MM.1S (cell line): Measurements from ENCODE around the gene TOX2.

ENCODE experiments used
- CTCF ChIP-seq: fragments of 300-600 bp; sonication (generic); IDR thresholded peaks from 2 replicates; pipeline ENCODE4 v1.5.1; 2016; ENCODE audit warnings: antibody characterized with exemption, low read length, mixed read lengths
- EZH2 ChIP-seq: fragments of 300-600 bp; sonication (generic); optimal IDR thresholded peaks from 2 replicates; pipeline ENCODE3; 2017; ENCODE audit warnings: low read depth, mild to moderate bottlenecking, antibody characterized with exemption, low read length, mixed read lengths
- EZH2phosphoT487 ChIP-seq: fragments of 300-600 bp; sonication (generic); IDR thresholded peaks from 2 replicates; pipeline ENCODE4 v1.6.1; 2018; ENCODE audit warnings: antibody characterized with exemption, low read length

GRCh38 chr20:44006578-44006977, 91.9 kb downstream of the TOX2 start:
- TF ChIP-seq CTCF (no peak), EZH2 (no peak), EZH2phosphoT487 (no peak)
